H9 (cell line): Measurements from ENCODE around the gene ZNF587B. TPM values are rescaled to one million over a fixed set of nuclear protein-coding genes. Genes with fewer than 3 reads are reported as not detected.

Experiments
- DNase-seq: peaks from one replicate; pipeline ENCODE4 v3.0.0-alpha.2; 2017
- H2AFZ ChIP-seq: one replicate; pipeline ENCODE4 v1.6.1; 2013; ENCODE audit warnings: mild to moderate bottlenecking, low read length, control low read depth, moderate library complexity
- H2AK5ac ChIP-seq: 2 replicates; pipeline ENCODE4 v1.6.1; 2013; ENCODE audit warnings: low read length, control low read depth, mixed read lengths; ENCODE audit not compliant: insufficient read length
- H2BK120ac ChIP-seq: one replicate; pipeline ENCODE4 v1.6.1; 2013; ENCODE audit warnings: low read depth, mild to moderate bottlenecking, low read length, control low read depth, inconsistent platforms; ENCODE audit not compliant: poor library complexity, severe bottlenecking
- H2BK12ac ChIP-seq: 2 replicates; pipeline ENCODE4 v1.6.1; 2013; ENCODE audit warnings: low read length, control low read depth, mixed read lengths, low read depth; ENCODE audit not compliant: insufficient read length
- H2BK15ac ChIP-seq: 2 replicates; pipeline ENCODE4 v1.6.1; 2013; ENCODE audit warnings: low read depth, low read length, control low read depth
- H2BK20ac ChIP-seq: one replicate; pipeline ENCODE4 v1.6.1; 2013; ENCODE audit warnings: low read depth, mild to moderate bottlenecking, low read length, control low read depth, inconsistent platforms; ENCODE audit not compliant: poor library complexity, severe bottlenecking
- H2BK5ac ChIP-seq: 2 replicates; pipeline ENCODE4 v1.6.1; 2013; ENCODE audit warnings: low read length, control low read depth, mixed read lengths; ENCODE audit not compliant: insufficient read length
- H3K14ac ChIP-seq: 2 replicates; pipeline ENCODE4 v1.6.1; 2013; ENCODE audit warnings: low read length, control low read depth; ENCODE audit not compliant: insufficient read depth
- H3K18ac ChIP-seq: 2 replicates; pipeline ENCODE4 v1.6.1; 2013; ENCODE audit warnings: low read depth, mild to moderate bottlenecking, mixed read lengths, low read length, control low read depth; ENCODE audit not compliant: insufficient read length
- H3K23ac ChIP-seq: 2 replicates; pipeline ENCODE4 v1.6.1; 2013; ENCODE audit warnings: low read length, control low read depth, mixed read lengths, low read depth; ENCODE audit not compliant: insufficient read length
- H3K23me2 ChIP-seq: 2 replicates; pipeline ENCODE4 v1.6.1; 2013; ENCODE audit warnings: low read depth, mild to moderate bottlenecking, mixed read lengths, low read length, control low read depth; ENCODE audit not compliant: insufficient read length, poor library complexity, severe bottlenecking
- H3K27ac ChIP-seq: 2 replicates; pipeline ENCODE4 v1.5.1; 2013; ENCODE audit warnings: low read length, control low read depth, mixed read lengths, low read depth; ENCODE audit not compliant: insufficient read length
- H3K27me3 ChIP-seq: 2 replicates; pipeline ENCODE4 v1.6.1; 2013; ENCODE audit warnings: low read length, control low read depth, inconsistent platforms; ENCODE audit not compliant: insufficient read depth
- H3K4ac ChIP-seq: 2 replicates; pipeline ENCODE4 v1.6.1; 2013; ENCODE audit warnings: low read depth, mild to moderate bottlenecking, control low read depth, inconsistent platforms, low read length, moderate library complexity
- H3K4me1 ChIP-seq: 2 replicates; pipeline ENCODE4 v1.6.1; 2013; ENCODE audit warnings: low read length, control low read depth, inconsistent platforms; ENCODE audit not compliant: insufficient read depth
- H3K4me2 ChIP-seq: 2 replicates; pipeline ENCODE4 v1.6.1; 2013; ENCODE audit warnings: low read length, control low read depth, mixed read lengths; ENCODE audit not compliant: insufficient read length, insufficient read depth
- H3K56ac ChIP-seq: 2 replicates; pipeline ENCODE4 v1.6.1; 2013; ENCODE audit warnings: low read depth, mild to moderate bottlenecking, mixed read lengths, low read length, control low read depth; ENCODE audit not compliant: insufficient read length
- H3K79me1 ChIP-seq: 2 replicates; pipeline ENCODE4 v1.6.1; 2013; ENCODE audit warnings: low read depth, mild to moderate bottlenecking, moderate library complexity, low read length, control low read depth, inconsistent platforms; ENCODE audit not compliant: insufficient read depth, poor library complexity, severe bottlenecking
- H3K79me2 ChIP-seq: 2 replicates; pipeline ENCODE4 v1.6.1; 2013; ENCODE audit warnings: low read length, control low read depth, inconsistent platforms; ENCODE audit not compliant: insufficient read depth
- H3K9ac ChIP-seq: 2 replicates; pipeline ENCODE4 v1.6.1; 2013; ENCODE audit warnings: low read length, control low read depth, mixed read lengths; ENCODE audit not compliant: insufficient read length; ENCODE audit errors: extremely low read depth
- H3K9me3 ChIP-seq: one replicate; pipeline ENCODE4 v1.6.1; 2013; ENCODE audit warnings: low read depth, low read length, inconsistent platforms; ENCODE audit not compliant: control insufficient read depth
- H3T11ph ChIP-seq: one replicate; pipeline ENCODE4 v1.6.1; 2013; ENCODE audit warnings: mild to moderate bottlenecking, low read length, control low read depth, inconsistent platforms
- H4K20me1 ChIP-seq: one replicate; pipeline ENCODE4 v1.6.1; 2013; ENCODE audit not compliant: control insufficient read depth, insufficient read length, insufficient read depth
- H4K5ac ChIP-seq: 2 replicates; pipeline ENCODE4 v1.6.1; 2013; ENCODE audit warnings: low read depth, mild to moderate bottlenecking, mixed read lengths, low read length, control low read depth; ENCODE audit not compliant: insufficient read length
- H4K8ac ChIP-seq: replicated peaks from 2 replicates; pipeline ENCODE4 v1.6.1; 2013; ENCODE audit warnings: low read length, control low read depth, mixed read lengths, low read depth; ENCODE audit not compliant: insufficient read length
- H4K91ac ChIP-seq: 2 replicates; pipeline ENCODE4 v1.6.1; 2013; ENCODE audit warnings: low read depth, mild to moderate bottlenecking, moderate library complexity, mixed read lengths, low read length, control low read depth; ENCODE audit not compliant: insufficient read length
- H3K27ac Mint-ChIP-seq, 3 experiments: 2 replicates in 2 of 3; 3 replicates in 1 of 3; pipeline ENCODE4 v1.8.0; 2020 to 2021; ENCODE audit warnings: mixed read lengths in 3 of 3, mild to moderate bottlenecking in 1 of 3, moderate library complexity in 1 of 3
- H3K27me3 Mint-ChIP-seq: 2 replicates; pipeline ENCODE4 v1.8.0; 2021; ENCODE audit warnings: low read depth, mild to moderate bottlenecking, moderate library complexity, mixed read lengths
- H3K36me3 Mint-ChIP-seq, 3 experiments: 2 replicates in 2 of 3; 3 replicates in 1 of 3; pipeline ENCODE4 v1.8.0; 2020 to 2021; ENCODE audit warnings: low read depth in 3 of 3, mixed read lengths in 3 of 3; ENCODE audit not compliant: insufficient read depth in 1 of 3
- H3K4me1 Mint-ChIP-seq, 2 experiments: 2 replicates each; pipeline ENCODE4 v1.8.0; 2020; ENCODE audit warnings: mixed read lengths in 2 of 2
- H3K4me3 Mint-ChIP-seq, 2 experiments: 2 replicates in 1 of 2; 3 replicates in 1 of 2; pipeline ENCODE4 v1.8.0; 2020 to 2021; ENCODE audit warnings: mild to moderate bottlenecking in 2 of 2, mixed read lengths in 2 of 2, moderate library complexity in 1 of 2
- H3K9me3 Mint-ChIP-seq, 2 experiments: 2 replicates in 1 of 2; 3 replicates in 1 of 2; pipeline ENCODE4 v1.8.0; 2020; ENCODE audit warnings: mild to moderate bottlenecking in 2 of 2, mixed read lengths in 2 of 2, moderate library complexity in 1 of 2
- CTCF ChIP-seq: fragments of 200-600 bp; sonication (generic); conservative IDR thresholded peaks from 3 replicates; pipeline ENCODE4 v1.8.0; 2021; ENCODE audit warnings: antibody characterized with exemption, mild to moderate bottlenecking
- total RNA-seq: library from RNA; stranded (reverse); gene quantifications from 2 replicates; pipeline ENCODE4 v1.2.1, GENCODE V29; 2021

The ZNF587B gene
- total RNA-seq, 1 experiment from 2014 or later: 45.2 TPM

- H3K27me3 Mint-ChIP-seq: peaks cover 2% of the 10 kb centered on the region
- H3K9me3 Mint-ChIP-seq: no peaks in the 10 kb centered on the region
- peak overlapping the region in 1 of 3 experiments; percentile 22; a peak in 1 of 7 replicates for H3K27ac Mint-ChIP-seq
Measured at GRCh38 chr19:57788114-57788692, 41.9 kb upstream of the ZNF587B start.

More at GRCh38 chr19:57788114-57788692, 41.9 kb upstream of the ZNF587B start:
- Histone ChIP-seq H2BK120ac (no peak overlapping the region), H3K18ac (no peak overlapping the region), H3K9me3 (no peaks in the 10 kb centered on the region), H2AK5ac (no peak overlapping the region), H3K27ac (no peak overlapping the region), H4K91ac (no peak overlapping the region), H2BK20ac (no peak overlapping the region), H2BK12ac (no peak overlapping the region), H3K4me1 (no peaks in the 10 kb centered on the region; the same call in 1 of the 2 replicates), H3K4ac (no peak overlapping the region), H3K23ac (no peak overlapping the region), H3K79me1 (no peaks in the 10 kb centered on the region), H4K20me1 (no peaks in the 10 kb centered on the region), H3K56ac (no peak overlapping the region), H4K8ac (no peak overlapping the region), H3K4me2 (no peak overlapping the region), H3K79me2 (no peaks in the 10 kb centered on the region; the same call in 1 of the 2 replicates), H3K14ac (no peak overlapping the region), H4K5ac (no peak overlapping the region), H3K9ac (no peak overlapping the region), H2AFZ (no peak overlapping the region), H2BK5ac (no peak overlapping the region), H3T11ph (no peak overlapping the region), H3K23me2 (no peaks in the 10 kb centered on the region), H3K27me3 (no peaks in the 10 kb centered on the region; the same call in 1 of the 2 replicates), H2BK15ac (no peak overlapping the region)
- DNase-seq: no peak
- TF ChIP-seq CTCF: no peak
- peaks cover 5 to 12% of the 10 kb centered on the region in 2 experiments for H3K4me1 Mint-ChIP-seq
- no peak overlapping the region for H3K4me3 Mint-ChIP-seq
- H3K36me3 Mint-ChIP-seq: peaks cover 18 to 31% (median 26%) of the 10 kb centered on the region in 3 experiments; a peak in 6 of 7 replicates
